ENCODE results near the gene PIK3R4. TPM values are rescaled to one million over a fixed set of nuclear protein-coding genes. Genes with fewer than 3 reads are reported as not detected.

Gene PIK3R4
- polyA plus RNA-seq, 1 of the 3 experiments (the other 2 are of a cell fraction) = 27.2 TPM

DNA sequence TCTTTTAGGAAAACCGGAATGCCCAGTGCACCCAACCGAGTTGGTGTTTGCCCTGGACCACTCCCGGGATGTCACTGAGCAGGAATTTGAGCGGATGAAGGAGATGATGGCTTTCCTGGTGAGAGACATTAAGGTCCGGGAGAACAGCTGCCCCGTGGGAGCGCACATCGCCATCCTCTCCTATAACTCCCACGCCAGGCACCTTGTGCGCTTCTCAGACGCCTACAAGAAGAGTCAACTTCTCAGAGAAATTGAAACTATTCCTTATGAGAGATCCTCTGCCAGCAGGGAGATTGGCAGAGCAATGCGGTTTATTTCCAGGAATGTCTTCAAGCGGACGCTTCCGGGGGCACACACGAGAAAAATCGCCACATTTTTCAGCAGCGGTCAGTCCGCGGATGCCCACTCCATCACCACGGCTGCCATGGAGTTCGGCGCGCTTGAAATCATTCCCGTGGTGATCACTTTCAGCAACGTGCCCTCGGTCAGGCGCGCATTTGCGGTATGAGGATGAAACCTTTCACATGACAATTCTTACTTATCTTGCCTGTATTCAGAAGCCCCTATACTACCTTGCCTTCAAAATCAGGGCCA is 97.5 kb downstream of the PIK3R4 start:
- Histone ChIP-seq H3K9me2 (no peaks in the 10 kb centered on the region), H3K27me3 (ENCODE audit: insufficient read depth) (no peaks in the 10 kb centered on the region), H3F3A (replicated peaks; ENCODE audit: insufficient read depth) (no peaks in the 10 kb centered on the region), H3K9ac (no peak overlapping the region), H3K4me3 (ENCODE audit: low read depth in 2 of 2, low read length in 1 of 2) (no peak overlapping the region), H3K4me1 (ENCODE audit: control insufficient read depth in 1 of 2, insufficient read depth in 2 of 2, low read depth in 1 of 2, low read length in 1 of 2) (no peaks in the 10 kb centered on the region), H3K27ac (ENCODE audit: low read depth in 2 of 2, low read length in 1 of 2) (no peak overlapping the region), H2AFZ (ENCODE audit: low read depth) (no peak overlapping the region), H3K79me2 (ENCODE audit: insufficient read depth) (no peaks in the 10 kb centered on the region), H3K36me3 (replicated peaks in 1 of 2; ENCODE audit: control insufficient read depth in 1 of 2, insufficient read depth in 2 of 2, low read length in 1 of 2) (no peaks in the 10 kb centered on the region), H4K20me1 (ENCODE audit: insufficient read depth) (no peaks in the 10 kb centered on the region), H3K9me3 (no peaks in the 10 kb centered on the region), H3K4me2 (no peak overlapping the region)
- no peak for TF ChIP-seq YY1 (IDR thresholded peaks at IDR 0.05; ENCODE audit: low read depth)
- ChIA-PET CTCF (no interaction called here), POLR2A (no interaction called here)
- 81% methylated on average over 30 of the region's 30 CpGs for WGBS (ENCODE audit: low lambda C conversion rate)
- DNase-seq = no peak

GRCh38 chr3:130648293-130648692 is 98.3 kb downstream of the PIK3R4 start:
- H3K9ac ChIP-seq = no peak overlapping the region

More at GRCh38 chr3:130648293-130648692, 98.3 kb downstream of the PIK3R4 start:
- Histone ChIP-seq H3K27ac (ENCODE audit: low read depth in 2 of 2, low read length in 1 of 2) (no peak overlapping the region), H3K4me2 (no peak overlapping the region), H3K4me3 (ENCODE audit: low read depth in 2 of 2, low read length in 1 of 2) (no peak overlapping the region), H2AFZ (ENCODE audit: low read depth) (no peak overlapping the region), H3K27me3 (ENCODE audit: insufficient read depth) (no peaks in the 10 kb centered on the region), H3K79me2 (ENCODE audit: insufficient read depth) (no peaks in the 10 kb centered on the region), H4K20me1 (ENCODE audit: insufficient read depth) (no peaks in the 10 kb centered on the region), H3K9me2 (no peaks in the 10 kb centered on the region), H3K36me3 (replicated peaks in 1 of 2; ENCODE audit: control insufficient read depth in 1 of 2, insufficient read depth in 2 of 2, low read length in 1 of 2) (no peaks in the 10 kb centered on the region), H3K9me3 (no peaks in the 10 kb centered on the region), H3F3A (replicated peaks; ENCODE audit: insufficient read depth) (no peaks in the 10 kb centered on the region), H3K4me1 (ENCODE audit: control insufficient read depth in 1 of 2, insufficient read depth in 2 of 2, low read depth in 1 of 2, low read length in 1 of 2) (no peaks in the 10 kb centered on the region)
- no peak for DNase-seq
- ChIA-PET CTCF (interaction anchor here (1.0 kb wide), 1 partner anchor 62 kb away, joined by 4 read pairs; no protein-coding TSS in a partner anchor), POLR2A (no interaction called here)
- TF ChIP-seq RAD21 (IDR thresholded peaks at IDR 0.05; ENCODE audit: low read length) = no peak
- no peak for TF ChIP-seq USF2 (IDR thresholded peaks at IDR 0.05; ENCODE audit: borderline replicate concordance, low read depth, low read length)
- TF ChIP-seq FOXJ3 (CRISPR knock-in tag; IDR thresholded peaks at IDR 0.05) = no peak
- no peak for TF ChIP-seq RXRA (IDR thresholded peaks at IDR 0.05; ENCODE audit: borderline replicate concordance, low read depth)
- no peak for TF ChIP-seq MXI1 (IDR thresholded peaks at IDR 0.05; ENCODE audit: low read depth, low read length)
- TF ChIP-seq, protein P1, sequence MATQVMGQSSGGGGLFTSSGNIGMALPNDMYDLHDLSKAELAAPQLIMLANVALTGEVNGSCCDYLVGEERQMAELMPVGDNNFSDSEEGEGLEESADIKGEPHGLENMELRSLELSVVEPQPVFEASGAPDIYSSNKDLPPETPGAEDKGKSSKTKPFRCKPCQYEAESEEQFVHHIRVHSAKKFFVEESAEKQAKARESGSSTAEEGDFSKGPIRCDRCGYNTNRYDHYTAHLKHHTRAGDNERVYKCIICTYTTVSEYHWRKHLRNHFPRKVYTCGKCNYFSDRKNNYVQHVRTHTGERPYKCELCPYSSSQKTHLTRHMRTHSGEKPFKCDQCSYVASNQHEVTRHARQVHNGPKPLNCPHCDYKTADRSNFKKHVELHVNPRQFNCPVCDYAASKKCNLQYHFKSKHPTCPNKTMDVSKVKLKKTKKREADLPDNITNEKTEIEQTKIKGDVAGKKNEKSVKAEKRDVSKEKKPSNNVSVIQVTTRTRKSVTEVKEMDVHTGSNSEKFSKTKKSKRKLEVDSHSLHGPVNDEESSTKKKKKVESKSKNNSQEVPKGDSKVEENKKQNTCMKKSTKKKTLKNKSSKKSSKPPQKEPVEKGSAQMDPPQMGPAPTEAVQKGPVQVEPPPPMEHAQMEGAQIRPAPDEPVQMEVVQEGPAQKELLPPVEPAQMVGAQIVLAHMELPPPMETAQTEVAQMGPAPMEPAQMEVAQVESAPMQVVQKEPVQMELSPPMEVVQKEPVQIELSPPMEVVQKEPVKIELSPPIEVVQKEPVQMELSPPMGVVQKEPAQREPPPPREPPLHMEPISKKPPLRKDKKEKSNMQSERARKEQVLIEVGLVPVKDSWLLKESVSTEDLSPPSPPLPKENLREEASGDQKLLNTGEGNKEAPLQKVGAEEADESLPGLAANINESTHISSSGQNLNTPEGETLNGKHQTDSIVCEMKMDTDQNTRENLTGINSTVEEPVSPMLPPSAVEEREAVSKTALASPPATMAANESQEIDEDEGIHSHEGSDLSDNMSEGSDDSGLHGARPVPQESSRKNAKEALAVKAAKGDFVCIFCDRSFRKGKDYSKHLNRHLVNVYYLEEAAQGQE (IDR thresholded peaks at IDR 0.05; ENCODE audit: low read depth, low read length) = no peak
- no peak for TF ChIP-seq TAF1 (IDR thresholded peaks at IDR 0.05; ENCODE audit: borderline replicate concordance, low read depth, low read length)
- TF ChIP-seq SMC3 (IDR thresholded peaks at IDR 0.05; ENCODE audit: low read depth, low read length) = no peak
- 76% methylated on average over 2 of the region's 2 CpGs for WGBS (ENCODE audit: low lambda C conversion rate)
